Stimulated activated CD4-positive, alpha-beta T cell treated with anti-CD3 and anti-CD28 coated beads, Interleukin-12 subunit alpha, Interleukin-12 subunit beta, amount 100 ng/mL, for 48 hours (primary cell): ENCODE measurements around the gene CNTNAP2.

Source experiments
- DNase-seq, 3 donors: peaks; one replicate each; pipeline ENCODE4 v3.0.0-alpha.2; 2020; ENCODE audit warnings: low read depth in 2 of 3, low spot score in 1 of 3

CNTNAP2 gene

GRCh38 chr7:146116521-146117222 is at the start of gene CNTNAP2:
Gene CNTNAP2 (plus strand): TSS chr7:146116801. CDS start chr7:146116877, 76 bp downstream.
- DNase-seq: no peak

- DNase-seq: no peak
Observed at GRCh38 chr7:146067880-146068279, 48.7 kb upstream of the CNTNAP2 start.

GRCh38 chr7:146074195-146074765 is 42.3 kb upstream of the CNTNAP2 start:
- no peak for DNase-seq

GRCh38 chr7:146076344-146076743 is 40.3 kb upstream of the CNTNAP2 start:
- DNase-seq: no peak

- DNase-seq: no peak
Observed at GRCh38 chr7:146084086-146084485, 32.5 kb upstream of the CNTNAP2 start.

- peak in 1 of 3 donors; percentile 1 for DNase-seq
Observed at GRCh38 chr7:146090023-146090645, 26.5 kb upstream of the CNTNAP2 start.

GRCh38 chr7:146094356-146094755 is 22.2 kb upstream of the CNTNAP2 start:
- DNase-seq: no peak

- no peak for DNase-seq
Observed at GRCh38 chr7:146096994-146097393, 19.6 kb upstream of the CNTNAP2 start.

- no peak for DNase-seq
Observed at GRCh38 chr7:146106319-146106718, 10.3 kb upstream of the CNTNAP2 start.

- no peak for DNase-seq
Observed at GRCh38 chr7:146112755-146113154, 3.8 kb upstream of the CNTNAP2 start.

GRCh38 chr7:146115548-146115850 is 1.1 kb upstream of the CNTNAP2 start:
- no peak for DNase-seq

- DNase-seq: peak in 2 of 3 donors; percentile 3 to 25
Observed at GRCh38 chr7:146115851-146116520, 615 bp upstream of the CNTNAP2 start.

GRCh38 chr7:146117576-146117975 is 975 bp downstream of the CNTNAP2 start:
- DNase-seq: no peak

- no peak for DNase-seq
Observed at GRCh38 chr7:146119002-146119401, 2.4 kb downstream of the CNTNAP2 start.

GRCh38 chr7:146123715-146124114 is 7.1 kb downstream of the CNTNAP2 start:
- DNase-seq: no peak

GRCh38 chr7:146126767-146127509 is 10.3 kb downstream of the CNTNAP2 start:
- DNase-seq: no peak

- no peak for DNase-seq
Observed at GRCh38 chr7:146129296-146129695, 12.7 kb downstream of the CNTNAP2 start.

GRCh38 chr7:146129997-146130396 is 13.4 kb downstream of the CNTNAP2 start:
- no peak for DNase-seq

- no peak for DNase-seq
Observed at GRCh38 chr7:146131701-146132100, 15.1 kb downstream of the CNTNAP2 start.

GRCh38 chr7:146136357-146136875 is 19.8 kb downstream of the CNTNAP2 start:
- no peak for DNase-seq

- no peak for DNase-seq
Observed at GRCh38 chr7:146138926-146139325, 22.3 kb downstream of the CNTNAP2 start.
